Choroid plexus epithelial cell (primary cell): ENCODE results near the gene TRAPPC5.

Experiments used
- DNase-seq: peaks from one replicate; pipeline ENCODE4 v3.0.0-alpha.2; 2010; ENCODE audit warnings: low read depth
- H3K4me3 ChIP-seq: 2 replicates; pipeline ENCODE4 v1.5.1; 2011; ENCODE audit warnings: low read depth, mild to moderate bottlenecking, control low read depth, low read length, moderate library complexity
- TF ChIP-seq, protein P1 (sequence below): conservative IDR thresholded peaks from 2 replicates; pipeline ENCODE4 v1.5.1; 2011; ENCODE audit warnings: low read depth, mild to moderate bottlenecking, control low read depth, inconsistent platforms, low read length, moderate library complexity

The TRAPPC5 gene

GRCh38 chr19:7646426-7646700 lies 34.3 kb upstream of the TRAPPC5 start:
- H3K4me3 ChIP-seq = no peak overlapping the region
- no peak for DNase-seq
- TF ChIP-seq, protein P1, sequence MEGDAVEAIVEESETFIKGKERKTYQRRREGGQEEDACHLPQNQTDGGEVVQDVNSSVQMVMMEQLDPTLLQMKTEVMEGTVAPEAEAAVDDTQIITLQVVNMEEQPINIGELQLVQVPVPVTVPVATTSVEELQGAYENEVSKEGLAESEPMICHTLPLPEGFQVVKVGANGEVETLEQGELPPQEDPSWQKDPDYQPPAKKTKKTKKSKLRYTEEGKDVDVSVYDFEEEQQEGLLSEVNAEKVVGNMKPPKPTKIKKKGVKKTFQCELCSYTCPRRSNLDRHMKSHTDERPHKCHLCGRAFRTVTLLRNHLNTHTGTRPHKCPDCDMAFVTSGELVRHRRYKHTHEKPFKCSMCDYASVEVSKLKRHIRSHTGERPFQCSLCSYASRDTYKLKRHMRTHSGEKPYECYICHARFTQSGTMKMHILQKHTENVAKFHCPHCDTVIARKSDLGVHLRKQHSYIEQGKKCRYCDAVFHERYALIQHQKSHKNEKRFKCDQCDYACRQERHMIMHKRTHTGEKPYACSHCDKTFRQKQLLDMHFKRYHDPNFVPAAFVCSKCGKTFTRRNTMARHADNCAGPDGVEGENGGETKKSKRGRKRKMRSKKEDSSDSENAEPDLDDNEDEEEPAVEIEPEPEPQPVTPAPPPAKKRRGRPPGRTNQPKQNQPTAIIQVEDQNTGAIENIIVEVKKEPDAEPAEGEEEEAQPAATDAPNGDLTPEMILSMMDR = no peak

GRCh38 chr19:7647156-7647555 lies 33.5 kb upstream of the TRAPPC5 start:
- DNase-seq = no peak
- TF ChIP-seq, protein P1 = no peak
- H3K4me3 ChIP-seq = no peak overlapping the region

GRCh38 chr19:7648265-7649014 lies 32.2 kb upstream of the TRAPPC5 start:
- DNase-seq = no peak
- TF ChIP-seq, protein P1 = no peak
- H3K4me3 ChIP-seq = no peak overlapping the region

DNA sequence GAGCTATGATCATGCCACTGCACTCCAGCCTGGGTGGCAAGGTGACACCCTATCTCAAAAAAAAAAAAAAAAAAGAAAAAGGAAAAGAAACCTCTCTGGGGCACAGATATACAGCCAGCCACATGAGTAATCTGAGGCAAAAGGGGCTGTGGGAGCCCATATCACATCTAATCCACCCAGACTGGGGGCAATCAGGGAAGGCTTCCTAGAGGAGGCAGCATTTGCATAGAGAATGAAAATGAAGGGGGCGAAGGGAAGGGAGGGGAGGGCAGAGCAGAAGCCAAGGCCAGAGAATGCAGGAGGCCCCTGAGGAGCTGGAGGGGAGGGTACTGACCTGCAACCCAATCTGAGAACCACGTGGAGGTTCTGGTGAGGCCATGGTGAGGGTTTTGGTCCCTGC lies 30.5 kb upstream of the TRAPPC5 start:
- TF ChIP-seq, protein P1 = no peak
- H3K4me3 ChIP-seq = no peak overlapping the region
- DNase-seq = no peak

DNA sequence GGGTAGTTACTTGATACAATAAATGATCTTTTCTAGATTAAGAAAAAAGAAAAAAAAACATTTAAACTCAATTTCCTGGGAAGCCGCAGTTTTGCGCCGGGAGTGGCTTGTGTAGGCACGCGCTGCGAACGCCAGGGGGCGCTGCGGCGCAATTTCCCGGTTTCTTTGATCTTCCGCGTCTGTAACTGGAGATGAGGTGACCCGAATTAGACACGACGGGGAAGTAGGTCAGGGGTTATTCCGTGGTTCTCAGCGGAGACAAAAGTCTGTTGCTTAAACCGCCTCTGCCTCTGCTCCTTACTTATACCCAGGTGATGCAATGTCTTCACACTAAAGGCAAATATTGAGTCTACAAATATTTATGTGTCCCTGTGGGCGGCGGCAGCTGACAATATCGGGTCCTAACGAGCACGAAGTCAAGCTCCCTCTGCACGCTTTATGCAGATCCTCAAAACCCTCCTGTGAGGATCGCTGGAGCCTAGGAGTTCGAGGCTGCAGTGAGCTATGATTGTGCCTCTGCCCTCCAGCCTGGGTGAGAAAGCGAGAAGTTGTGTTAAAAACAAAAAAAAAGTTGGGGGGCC lies 28.5 kb upstream of the TRAPPC5 start:
- peak overlapping the region; percentile 7 for H3K4me3 ChIP-seq
- TF ChIP-seq, protein P1 = peak; percentile 97
- peak; percentile 92 for DNase-seq

DNA sequence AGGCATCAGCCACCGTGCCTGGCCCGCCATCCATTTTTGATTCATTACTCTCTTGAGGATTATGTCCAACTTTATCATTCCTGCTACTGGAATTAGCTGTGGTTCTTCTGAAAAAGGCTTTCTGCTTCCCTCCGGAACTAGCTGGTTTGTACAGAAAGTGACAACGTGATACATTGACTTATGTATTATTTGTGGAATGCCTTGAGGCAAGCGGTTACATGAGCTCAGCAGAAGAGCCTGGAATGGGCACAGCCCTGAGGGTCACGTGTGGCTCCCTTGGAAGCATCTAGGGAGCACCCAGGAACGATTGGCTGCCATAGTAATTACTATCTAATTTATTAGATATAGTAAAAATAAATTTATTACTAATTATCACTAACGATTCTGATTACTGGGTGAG lies 26.2 kb upstream of the TRAPPC5 start:
- no peak overlapping the region for H3K4me3 ChIP-seq
- DNase-seq = no peak
- TF ChIP-seq, protein P1 = no peak

DNA sequence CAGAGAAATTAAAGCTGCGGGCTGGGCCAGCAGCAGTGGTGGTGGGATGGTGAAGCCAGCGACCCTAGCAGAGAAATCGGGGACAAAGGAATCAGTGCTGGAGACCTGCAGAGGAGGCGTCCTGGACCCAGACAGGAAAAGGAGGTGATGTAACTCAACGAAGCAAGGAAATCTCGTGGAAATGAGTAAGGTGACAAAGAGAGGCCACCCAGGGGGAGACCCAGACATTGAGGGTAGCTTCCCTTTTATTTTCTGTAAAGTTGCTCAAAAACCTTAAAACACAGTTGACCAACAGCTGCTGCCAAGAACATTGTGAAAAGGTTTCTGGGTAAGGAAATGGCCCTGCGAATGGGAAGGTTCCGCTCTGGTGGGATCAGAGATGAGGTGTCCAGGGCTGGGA lies 25.1 kb upstream of the TRAPPC5 start:
- no peak overlapping the region for H3K4me3 ChIP-seq
- TF ChIP-seq, protein P1 = no peak
- no peak for DNase-seq
